HS-27A (cell line): Measurements from ENCODE around the gene TUT1.
"Not testable (repeated sequence)": the region's sequence is repeated elsewhere in the genome, so short reads cannot be mapped to it uniquely, and the experiment has no call there.

ENCODE experiments used
- DNase-seq: peaks from one replicate; pipeline ENCODE4 v3.0.0-alpha.2; 2012; ENCODE audit warnings: low read depth, missing footprints

Gene TUT1

DNA sequence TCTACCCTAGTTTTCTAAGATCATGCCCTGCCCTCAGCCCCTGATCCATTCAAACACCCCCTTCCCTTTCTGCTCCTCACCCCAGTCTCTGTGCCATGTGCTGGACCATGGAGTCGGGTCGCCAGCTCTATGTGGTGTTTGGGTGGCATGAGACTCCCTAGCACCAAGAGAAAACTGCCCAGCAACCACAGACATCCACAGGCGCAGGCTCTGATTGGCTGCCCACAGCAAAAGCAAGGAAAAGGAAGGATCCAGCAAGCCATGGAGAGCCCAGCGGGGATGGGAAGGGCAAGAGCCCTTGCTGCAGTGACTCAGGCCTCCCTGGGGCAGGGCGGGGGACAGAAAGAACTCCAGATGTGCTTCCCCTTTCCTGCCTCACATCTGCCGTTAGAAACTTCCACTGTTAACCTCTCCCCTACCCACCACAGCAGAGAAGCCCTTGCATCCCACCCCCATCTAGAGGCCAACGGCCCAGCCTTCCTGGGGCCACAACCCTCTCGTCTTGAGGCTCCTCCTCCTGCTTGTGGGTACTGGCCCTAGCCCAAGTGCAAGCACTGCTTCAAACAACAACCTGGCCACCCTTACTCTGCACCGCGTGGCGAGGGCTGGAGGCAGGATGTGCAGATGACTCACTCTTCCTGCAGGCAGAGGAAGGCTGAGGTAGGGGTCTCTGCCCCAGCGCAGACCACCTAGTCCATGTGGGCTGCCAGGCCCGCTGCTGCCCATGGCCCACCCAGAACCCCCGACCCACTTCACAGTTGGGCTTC lies 35.0 kb downstream of the TUT1 start:
- peak; percentile 97 for DNase-seq

DNA sequence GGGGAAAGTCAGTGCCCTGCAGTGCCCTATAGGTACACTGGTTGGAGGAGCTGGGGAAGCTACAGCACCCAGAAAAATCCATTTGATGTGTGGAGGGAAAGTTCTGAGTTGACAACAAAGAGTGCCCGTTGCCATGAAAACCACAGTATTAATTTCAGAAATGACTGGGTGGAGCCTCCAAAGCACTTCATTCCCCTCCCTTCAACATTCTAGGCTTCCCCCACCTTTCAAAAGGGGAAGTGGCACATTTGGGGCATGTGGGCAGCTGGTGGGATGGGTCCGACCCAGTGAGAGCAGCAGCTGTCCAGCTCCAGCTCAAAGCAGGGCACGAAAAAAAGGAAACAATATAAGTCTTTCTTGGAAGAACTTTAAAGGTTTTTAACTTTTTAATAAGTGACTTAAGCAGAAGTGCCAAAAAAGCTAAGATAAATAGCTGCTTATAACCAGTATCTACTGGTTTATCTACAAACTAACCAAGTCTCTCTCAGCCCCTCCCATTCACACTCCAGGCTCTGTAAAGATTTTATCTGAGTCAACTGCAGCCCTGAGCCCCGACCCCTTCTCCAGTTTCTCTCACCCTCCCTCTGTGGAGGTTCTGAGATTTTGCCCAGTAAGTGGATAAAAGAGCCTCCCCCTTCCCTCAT lies 35.7 kb downstream of the TUT1 start:
- DNase-seq = no peak

DNA sequence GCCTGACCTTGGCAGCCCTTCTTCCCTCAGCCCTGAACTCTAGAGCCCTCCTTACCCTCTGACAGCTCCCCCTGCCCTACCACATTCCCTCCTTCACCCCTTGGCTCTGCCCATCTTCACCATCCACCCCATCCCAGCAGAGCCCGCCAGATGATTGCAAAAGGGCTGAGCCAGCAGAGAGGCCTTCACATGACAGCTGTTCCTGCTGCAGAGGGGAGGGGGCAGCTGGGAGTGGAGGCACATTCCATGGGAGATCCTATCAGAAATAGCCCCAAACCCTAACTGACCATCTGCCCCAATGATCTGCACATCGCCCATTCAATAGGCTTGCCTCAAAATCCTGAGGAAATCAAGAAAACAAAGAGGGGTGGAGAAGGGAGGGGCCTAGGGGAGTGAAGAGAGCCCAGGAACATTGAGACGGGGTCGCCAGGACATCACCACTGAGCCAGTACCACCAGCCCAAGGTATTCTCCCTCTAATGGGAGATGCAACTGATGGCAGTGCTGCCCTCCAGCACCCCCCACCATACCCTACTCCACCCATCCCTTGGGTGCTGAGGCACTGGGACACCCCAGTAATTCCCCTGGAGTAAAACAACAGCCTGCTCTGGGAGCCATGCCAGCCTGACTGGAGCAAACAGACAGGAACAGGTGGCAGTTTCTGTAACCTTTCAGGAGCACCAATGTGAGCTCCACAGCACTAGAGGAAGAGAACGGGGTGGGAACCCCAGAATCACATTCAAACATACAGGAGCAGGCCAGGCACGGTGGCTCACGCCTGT lies 36.7 kb downstream of the TUT1 start:
- DNase-seq = no peak

DNA sequence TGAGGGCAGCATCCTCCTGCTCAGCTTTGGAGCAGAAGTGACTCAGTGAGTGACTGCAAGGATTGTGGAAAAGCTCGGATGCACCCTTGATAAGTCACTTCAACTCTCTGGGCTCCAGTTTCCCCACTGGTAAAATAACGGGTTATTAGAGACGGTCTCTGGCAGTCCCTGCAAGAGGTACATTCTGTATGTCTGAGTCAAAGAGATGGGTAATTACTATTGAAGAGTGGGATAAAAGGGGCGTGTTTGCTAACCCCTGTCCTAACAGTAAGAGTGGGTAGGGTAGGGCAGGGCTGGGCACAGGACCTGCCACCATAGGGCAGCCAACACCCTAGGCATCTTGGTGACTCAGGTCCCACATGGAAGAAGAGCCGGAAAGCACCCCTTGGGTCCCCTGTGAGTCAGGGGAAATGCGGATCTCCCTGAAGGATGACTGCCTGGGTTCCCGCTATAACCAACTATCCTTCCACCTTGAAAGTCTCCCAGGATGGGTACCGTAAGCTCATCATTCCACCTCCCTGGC lies 37.4 kb downstream of the TUT1 start:
- DNase-seq = peak; percentile 98

DNA sequence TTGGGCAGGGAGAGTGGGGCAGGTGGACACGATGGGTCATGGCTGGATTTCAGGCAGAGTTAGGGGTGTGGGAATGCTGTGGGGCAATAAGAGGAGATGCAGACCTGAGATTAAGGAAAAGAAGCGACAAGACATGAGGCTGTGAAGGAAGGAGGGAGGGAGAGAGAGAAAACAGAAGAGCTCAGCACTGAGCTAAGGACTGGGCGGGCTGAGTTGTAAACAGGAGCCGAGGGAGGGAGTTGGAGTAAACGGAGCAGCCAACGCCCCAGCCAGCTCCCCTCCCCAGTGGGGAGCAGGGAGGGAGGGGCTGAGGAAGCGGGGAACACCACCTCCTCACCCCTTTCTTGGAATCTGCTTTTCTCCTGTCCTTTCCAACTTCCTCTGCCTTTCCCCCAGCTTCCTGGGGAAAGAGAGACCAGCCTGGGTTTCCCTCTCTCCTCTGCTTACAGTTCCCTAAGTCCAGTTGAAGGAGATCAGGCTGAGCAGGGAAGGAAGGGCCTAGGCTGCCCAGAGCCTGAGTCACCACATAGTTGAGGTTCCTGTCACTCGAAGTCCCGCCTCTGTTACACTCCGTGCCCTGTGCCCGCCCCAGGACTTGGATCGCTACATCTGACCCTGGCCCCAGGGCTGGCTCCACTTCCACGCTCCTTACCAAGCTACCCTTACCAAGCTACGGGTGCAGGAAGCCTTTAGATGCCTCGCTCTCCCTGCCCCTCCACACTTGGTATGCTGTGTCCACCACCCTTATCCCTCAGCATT lies 38.1 kb downstream of the TUT1 start:
- peak; percentile 99 for DNase-seq

DNA sequence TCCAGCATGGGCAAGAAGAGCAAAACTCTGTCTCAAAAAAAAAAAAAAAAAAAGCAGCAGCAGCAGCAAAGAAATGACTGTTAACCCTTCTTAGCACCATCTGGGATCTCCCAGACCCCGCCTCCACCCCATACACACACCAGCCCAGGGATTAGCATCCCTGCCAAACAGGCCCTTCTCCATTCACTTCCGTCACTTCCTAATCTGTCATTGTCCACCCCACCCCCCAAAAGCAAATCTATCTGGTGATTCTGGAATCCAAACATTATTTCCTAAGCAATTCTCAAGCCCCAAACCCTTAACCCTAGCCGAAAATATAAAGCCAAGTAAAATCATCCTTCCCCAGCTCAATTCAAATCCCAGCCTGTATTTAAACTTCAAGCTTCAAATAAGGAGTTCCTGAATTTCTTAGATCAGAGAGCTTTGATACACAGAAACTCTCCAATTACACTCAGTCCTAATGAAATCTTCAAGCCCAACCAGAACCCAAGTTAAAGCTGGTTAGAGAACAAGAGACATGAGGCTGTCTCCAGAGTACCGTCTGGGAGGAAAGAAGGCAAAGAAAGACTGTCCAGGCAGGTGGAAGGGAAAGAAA lies 38.7 kb downstream of the TUT1 start:
- DNase-seq = no peak

DNA sequence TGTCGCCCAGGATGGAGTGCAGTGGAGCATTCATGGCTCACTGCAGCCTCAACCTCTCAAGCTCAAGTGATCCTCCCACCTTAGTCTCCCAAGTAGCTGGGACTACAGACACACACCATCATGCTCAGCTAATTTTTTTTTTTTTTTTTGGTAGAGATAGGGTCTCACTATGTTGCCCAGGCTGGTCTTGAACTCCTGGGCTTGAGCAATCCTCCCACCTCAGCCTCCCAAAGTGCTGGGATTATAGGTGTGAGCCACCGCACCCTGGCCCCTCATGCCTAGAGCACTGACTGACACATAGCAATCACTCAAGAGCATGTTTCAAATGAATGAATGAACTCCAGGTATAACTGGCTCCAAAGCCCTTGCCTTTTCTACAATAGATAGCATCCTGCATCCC lies 40.8 kb downstream of the TUT1 start:
- not testable (repeated sequence) for DNase-seq

DNA sequence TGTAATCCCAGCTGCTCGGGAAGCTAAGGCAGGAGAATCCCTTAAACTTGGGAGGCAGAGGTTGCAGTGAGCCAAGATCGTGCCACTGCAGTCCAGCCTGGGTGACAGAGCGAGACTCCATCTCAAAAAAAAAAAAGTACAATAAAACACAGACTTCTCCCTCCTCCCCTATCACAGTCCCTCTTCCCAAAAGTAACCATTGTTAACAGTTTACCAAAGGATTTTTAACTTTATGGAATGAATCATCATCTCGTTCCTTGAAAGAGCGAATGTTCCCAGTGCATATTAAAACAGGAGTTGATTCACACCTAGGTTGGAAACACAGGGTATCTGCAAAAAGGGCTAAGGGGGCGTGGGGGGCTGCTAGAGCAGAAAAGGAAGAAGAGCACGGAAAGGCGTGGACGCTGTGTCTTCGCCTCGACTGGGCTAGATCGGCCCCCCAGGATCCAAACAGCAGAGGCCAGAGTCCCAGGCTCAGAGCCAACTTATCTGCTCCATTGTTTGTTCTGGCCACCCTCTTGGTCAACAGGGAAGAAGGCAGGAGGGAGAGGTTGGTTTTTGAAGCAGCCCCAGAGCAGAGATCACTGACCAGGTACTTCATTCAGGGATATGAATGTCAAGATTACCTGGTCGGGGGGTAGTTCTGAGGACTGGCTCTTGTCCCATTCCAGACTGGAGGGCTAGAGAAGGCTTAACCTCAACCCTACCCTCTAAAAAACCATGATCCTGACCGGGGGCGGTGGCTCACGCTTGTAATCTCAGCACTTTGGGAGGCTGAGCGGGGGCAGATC lies 42.6 kb downstream of the TUT1 start:
- DNase-seq = no peak

DNA sequence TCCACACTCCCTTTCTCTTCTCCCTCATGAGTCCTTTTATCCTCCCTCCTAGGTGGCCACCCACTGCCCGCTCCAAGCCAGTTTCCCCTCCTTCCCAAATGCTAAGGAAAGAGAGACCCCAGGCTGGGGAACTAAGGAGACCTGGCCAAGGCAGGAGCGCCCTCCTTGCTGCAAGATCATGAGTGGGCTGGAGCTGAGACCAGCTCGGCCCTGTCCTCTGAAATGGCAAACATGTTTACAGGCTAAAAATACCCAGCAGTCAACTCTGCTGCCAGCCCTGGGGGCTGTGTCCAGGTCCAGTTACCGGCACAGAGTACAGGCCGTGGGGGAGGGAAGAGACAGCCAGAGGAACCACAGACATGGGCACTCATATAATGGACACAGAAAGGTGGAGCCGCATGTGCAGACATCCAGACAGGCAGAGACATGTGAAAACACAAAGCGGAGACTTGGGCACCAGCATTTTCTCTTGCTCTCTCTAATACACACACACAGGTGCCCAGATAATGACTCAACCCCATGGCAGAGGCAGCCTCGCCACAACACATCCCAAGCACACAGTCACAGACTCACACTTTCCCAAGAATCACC lies 43.5 kb downstream of the TUT1 start:
- DNase-seq = no peak

DNA sequence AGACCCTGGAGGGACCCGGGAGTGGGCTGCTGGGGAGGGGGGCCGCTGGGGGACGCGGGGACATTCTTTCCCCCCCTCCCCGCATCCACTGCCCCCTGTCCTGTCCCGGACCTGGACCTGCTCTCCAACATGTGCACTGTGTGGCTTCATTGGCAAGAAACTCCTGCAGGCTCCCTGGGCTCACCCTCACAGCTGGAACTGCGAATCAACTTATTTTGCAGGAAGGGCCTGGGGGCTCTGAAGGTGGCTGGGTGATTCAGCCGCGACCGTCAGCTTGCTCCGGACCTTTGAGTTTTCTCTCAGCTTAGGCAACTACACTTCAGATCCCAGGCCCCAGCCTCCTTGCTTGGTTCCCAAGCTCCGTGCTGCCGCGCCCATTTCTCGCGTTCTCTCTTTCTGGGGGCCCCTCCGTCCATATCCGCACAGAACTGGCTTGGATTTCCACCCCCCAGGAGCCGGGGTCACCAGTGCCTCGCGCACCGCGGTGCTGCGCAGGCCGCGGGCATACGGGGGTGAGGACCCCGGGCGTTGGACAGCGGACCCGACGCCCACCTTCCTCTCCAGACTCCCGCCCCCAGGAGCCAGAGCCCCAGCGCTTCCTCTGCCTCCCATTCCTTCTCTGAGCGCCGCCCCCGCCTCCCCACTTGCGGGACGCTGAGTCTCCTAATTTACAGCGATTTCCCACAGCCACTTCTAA lies 44.2 kb downstream of the TUT1 start:
- no peak for DNase-seq

DNA sequence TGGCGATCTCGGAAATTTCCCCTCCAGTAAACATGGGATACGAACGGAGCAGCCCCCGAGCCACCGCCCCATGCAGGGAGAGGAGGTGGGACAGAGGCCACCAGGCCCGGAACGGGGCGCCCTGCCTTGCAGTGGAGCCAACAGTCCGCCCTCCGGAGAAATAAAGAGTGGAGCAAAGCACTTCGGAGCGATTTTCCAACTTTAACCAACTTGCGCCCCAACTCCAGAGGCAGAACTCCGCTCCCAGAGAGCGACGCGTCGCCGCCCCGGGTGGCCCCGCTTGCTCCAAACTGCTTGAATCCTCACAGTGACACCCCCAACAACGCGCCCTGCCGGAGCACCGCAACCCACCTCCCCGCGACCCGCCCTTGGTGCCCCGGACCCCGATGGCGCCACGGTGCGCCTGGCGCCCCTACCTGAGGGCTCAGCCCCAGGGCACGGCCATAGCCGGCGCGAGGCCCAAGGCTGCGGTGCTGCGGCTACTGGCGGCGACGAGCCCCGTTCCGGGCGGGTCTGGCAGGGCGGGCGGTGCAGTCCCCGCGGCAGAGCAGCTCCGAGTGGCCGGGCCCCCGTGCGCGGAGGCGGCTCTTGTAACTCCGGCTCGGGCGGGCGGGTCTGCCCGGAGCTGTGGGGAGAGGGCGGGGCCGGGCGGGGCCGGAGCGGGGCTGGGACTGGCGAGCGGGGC lies 44.9 kb downstream of the TUT1 start, which contains the start of gene AHNAK:
TSS of gene AHNAK (minus strand) at position 563 of the 685 bp plus-strand sequence. CDS start 10,708 bp downstream, outside the sequence.
- no peak for DNase-seq

DNA sequence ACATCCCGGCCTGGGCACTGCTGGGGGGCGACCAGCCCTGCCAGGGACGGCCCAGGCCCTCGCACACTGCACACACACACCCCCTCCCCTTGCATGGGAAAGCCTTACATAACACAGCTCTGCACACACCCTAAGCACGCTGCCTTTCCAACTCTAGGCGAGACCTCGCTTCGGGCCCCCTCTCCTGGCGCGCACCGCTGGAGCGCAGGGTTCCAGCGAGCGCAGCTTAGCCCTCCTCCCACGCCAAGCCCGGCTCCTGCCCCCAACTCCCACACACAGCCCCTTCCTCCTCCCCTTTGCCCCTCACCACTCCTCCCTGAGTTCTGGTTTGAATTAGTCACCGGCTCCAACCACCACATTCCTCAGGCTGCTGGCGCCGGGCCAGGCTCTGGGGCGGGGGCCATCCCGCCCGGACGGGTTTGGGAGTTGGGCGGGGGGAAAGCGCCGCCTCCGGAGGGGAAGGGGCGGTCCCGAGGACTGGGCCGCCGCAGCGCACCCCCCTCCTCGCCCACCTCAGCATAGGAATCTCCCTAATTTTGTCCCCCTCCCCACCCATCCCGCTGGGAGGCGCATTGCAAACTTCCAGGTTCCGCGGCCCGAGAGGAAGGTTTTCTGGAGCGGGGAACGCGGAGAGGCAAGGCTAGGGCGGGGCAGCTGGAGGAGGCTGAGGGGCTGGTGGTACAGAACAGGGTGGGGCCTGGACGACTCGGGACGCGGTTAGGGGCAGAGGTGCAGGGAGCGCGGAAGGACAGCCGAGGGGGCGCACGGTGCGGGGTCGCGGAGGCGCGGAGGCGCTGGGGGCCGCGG lies 45.7 kb downstream of the TUT1 start:
- peak; percentile 98 for DNase-seq

DNA sequence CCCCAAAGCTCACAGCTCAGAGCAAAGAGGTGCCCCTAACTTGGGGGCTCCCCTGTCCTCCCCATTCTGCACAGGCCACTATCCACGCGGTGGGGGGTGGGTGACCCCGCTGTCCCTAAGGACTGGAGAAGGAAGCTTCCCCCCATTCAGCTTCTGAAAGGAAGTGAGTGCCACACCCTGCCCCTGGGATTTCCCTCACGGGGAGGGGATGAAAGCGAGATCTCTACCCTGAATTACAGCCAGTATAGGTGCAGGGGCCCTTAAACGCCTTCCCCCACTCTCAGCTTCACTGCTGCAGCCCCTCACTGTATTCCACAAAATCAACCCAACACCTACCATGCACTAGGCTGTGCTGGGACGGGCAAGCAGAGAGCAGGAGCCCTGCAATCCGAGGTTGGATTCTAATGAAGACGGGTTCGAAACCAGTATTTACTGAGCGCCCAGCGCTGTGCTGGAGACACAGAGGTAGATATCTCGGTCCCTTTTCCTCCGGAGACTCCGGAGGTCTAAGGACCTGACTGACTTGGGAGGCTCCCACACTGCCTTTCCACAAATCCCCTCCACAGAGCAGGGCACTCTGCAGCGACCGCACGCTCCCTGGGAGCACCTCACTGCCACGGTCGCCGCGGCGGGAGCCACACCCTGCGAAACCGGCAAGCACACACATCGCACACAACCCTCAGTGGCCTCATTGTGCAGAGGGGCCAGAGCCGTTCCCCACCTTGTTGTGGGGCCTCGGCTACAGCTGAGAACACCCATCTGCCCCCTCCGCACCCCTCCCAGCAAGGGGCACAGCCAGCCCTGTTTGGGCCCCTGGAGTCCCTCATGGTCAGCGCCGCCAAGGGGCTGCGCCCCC lies 46.5 kb downstream of the TUT1 start:
- DNase-seq = no peak

DNA sequence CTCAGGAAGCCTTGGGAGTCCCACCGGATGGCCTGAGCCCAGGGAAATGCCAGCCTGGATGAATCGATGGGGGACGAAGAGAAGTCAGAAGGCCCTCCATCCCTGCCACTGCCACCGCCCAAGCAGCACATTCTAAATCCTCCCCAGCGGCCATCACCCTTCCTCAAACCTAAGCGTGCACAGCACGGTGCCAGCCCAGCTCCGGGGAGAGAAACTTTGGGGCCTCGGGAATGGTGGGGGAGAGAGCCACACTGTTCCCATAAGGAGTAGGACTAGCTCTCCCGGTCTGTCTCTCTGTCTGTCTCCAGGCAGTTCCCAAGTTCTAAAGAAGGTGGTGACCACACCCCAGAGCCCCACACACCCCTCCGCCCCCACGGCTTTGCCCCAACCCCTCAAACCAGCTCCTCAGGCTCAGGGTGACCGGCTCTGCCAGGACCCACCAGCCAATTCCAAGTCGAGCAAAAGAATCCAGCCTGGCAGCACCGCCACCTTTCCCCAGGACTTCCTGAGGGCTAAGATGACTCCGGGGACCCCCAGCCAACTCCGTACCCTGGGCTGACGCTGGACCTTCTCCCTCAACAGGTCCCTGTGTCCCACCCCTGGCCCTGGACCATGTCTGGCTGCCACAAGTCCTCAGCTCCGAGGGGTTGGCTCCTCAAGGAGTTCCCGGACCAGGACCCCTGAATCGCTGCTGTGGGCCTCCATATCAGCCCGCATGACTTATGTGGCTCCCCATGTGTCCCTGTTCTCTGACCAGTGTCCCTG lies 47.5 kb downstream of the TUT1 start:
- DNase-seq = no peak

DNA sequence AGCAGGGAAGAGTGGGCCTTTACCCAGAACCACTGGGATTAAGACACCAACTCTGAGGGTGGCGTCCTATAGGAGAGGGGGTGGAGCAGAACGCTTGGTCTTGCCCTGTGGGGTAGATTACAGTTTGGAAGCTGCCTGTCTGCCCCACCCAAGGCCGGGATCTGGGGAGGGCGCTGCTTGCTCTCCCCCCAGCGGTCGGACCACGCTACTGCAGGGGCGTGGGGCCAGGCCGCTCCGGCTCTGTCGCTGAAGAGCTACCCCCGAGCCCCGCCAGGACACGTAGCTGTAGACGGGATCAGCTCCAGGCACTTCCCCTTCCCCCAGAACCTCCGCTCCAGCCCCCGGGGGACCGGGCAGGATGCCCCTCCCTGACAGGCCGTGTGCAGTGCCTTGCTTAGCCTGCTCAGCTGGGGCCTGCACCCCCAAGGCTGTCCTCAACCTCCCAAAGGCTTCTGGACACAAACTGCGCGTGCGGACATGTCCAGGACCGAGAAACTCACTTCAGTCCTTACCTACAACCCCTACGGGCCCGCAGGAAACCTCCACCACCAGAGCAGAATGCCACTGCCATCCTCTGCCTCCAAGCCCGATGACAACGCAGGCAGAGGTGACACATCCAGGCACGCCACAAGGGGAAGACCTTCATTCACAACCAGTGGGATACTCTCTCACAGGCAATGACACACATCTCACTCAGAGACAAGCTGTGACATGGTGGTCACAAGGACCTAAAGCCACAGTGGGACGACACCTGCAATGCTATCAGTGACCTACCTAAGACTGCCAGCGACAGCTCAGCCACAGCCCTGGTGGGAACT lies 48.4 kb downstream of the TUT1 start:
- no peak for DNase-seq
